GM18951 (cell line): ENCODE results near the gene ZNF780A.
"Not testable (repeated sequence)": the region's sequence is repeated elsewhere in the genome, so short reads cannot be mapped to it uniquely, and the experiment has no call there.

Experiments used
- POLR2A ChIP-seq: IDR thresholded peaks from 4 replicates; pipeline ENCODE4 v1.6.1; 2011; ENCODE audit warnings: mild to moderate bottlenecking; ENCODE audit not compliant: insufficient read length, insufficient read depth; ENCODE audit errors: extremely low read depth
- in situ Hi-C: fragments of 300-500 bp; cut with MboI; formaldehyde crosslinking; loops from one replicate; pipeline ENCODE4 v1.12.0; 2022; ENCODE audit warnings: low sequenced_read_pairs, mixed read lengths, inconsistent platforms; ENCODE audit not compliant: unreplicated experiment

The ZNF780A gene

DNA sequence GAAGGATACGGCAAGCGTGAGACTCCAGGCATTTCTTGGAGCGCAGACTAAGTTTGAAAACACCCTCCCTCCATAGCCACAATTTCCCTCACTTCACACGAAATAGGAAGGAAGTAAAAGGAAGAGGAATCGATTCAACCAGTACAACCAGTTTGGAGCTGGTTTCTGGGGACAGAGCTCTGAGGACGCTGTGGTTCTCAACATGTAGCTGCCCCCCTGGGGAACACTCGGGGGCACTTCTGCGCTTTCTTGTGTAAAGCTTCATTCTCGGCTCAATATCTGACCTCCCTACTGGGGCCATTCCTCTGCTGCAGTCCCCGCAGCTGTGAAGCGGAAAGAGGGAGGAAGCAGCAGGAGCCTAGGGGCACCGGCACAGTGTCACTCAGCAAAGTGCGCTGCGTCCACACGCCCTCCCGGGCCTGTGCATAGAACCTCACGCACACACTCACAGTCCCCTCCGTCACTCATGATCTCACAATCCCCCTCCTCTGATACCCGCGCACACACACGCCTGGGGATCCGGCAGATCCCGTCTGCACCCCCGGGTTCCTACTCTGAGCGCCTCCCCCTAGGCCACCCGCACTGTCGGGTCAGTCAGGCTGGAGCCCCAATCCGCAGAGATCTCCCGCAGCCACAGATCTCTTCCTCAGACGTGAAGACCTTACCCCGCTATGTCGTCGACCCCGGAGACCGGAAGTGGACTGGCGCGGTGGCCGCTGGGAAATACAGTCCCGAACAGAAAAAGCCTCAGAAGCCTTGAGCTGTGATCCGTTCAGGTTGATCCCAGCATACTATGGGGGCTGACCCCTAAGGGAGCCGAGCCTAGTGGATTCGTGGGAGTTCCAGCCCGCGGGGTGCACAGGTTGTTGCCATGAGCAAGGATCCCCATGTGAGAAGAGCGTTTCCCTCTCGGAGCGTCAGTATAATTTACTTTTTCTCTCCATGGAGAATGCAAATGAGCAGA is at the start of gene ZNF780A:
Gene ZNF780A, minus strand, starts transcription at position 703 of the 964 bp plus-strand sequence. CDS start 6,190 bp downstream, outside the sequence.
- TF ChIP-seq POLR2A: peak; percentile 84

DNA sequence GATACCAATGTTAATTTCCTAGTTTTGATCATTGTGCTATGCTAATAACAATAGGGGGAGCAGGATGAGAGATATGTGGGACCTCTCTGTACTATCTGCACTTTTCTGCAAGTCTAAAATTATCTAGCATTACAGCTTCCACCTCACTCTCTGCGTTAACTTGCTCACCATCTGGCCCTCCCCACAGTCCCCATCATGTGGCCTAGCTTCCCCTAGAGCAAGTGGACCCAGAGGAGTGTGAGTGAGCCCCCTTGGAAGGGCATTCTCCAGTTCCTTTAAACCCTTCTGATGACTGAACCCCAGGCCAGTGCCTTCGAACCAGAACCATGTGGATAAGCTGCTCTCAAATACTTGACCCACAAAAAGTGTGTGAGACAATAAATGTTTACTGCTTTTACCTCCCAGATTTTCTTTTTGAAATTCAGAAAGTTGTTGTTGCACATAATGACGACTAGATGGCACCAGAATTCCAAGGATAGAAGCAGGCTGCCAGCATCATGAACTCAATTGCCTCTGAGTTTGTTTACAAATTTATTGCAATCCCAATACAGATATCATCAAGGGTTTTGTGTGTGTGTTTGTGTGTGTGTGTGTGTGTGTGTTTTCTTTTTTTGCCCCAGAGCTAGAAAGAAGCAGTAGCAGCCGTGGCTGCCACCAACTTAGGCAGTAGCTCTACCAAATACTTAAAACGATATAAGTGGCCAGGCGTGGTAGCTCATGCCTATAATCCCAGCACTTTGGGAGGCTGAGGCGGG is 49.0 kb upstream of the ZNF780A start:
- no peak for TF ChIP-seq POLR2A
- in situ Hi-C loops: no loop called here

More for the DNA sequence above, at the start of gene ZNF780A:
- in situ Hi-C loops: no loop called here

DNA sequence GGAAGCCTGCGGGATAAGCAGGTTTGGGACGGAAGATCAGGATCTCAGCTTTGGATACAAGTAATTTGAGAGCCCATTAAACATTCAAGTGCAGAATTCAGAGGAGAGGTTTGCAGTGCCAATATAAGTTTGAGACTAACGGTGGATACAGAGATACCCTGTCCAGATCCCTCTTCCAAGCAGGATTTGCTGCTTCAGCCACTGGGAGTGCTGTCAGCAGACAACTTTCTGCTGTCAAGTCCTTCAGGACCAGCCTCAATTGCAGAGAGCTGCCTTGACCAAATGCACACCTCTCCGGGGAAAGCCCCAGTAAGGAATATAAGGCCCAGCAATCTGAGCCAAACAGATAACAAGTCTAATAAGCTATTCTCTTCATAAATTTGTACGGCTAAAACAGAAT is 46.1 kb upstream of the ZNF780A start:
- in situ Hi-C loops: no loop called here
- no peak for TF ChIP-seq POLR2A

DNA sequence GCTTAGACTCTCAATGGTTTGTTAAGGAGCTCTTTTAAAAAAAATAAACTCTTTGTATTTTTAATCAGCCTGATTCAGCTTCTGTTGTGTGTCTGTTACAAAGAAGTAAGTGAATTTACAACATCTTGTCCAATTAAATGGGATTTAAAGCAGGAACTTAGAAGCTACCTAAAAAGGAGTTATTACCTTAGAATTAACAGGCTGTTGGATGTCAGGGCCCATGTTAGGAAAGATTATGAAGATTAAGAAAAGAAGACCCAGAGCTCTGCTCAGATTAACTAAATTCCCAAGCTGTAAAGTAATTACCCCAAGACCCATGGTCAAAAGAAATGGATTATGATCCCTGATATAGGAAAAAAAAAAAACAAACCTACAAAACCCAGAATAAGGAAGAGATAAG is 44.1 kb upstream of the ZNF780A start:
- no peak for TF ChIP-seq POLR2A
- in situ Hi-C loops: no loop called here

DNA sequence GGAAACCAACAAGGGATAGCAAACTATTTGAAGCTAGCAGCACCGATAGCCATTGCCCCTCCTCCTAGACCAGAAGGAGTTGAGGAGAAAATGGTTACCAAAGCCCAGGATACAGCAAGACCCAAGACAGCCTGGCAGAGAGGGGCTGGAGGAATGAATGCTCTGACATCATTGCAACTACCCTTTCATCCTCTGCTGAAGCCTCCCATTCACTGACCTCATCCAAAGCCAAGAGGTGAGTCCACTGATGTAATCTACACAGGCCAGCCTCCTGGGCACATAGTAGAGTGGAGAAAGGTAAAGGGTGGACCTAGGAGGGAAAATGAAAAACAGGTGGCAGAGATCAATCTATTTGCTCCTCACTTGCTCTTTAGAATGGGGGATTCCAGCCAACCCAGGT is 42.7 kb upstream of the ZNF780A start:
- in situ Hi-C loops: no loop called here
- no peak for TF ChIP-seq POLR2A

DNA sequence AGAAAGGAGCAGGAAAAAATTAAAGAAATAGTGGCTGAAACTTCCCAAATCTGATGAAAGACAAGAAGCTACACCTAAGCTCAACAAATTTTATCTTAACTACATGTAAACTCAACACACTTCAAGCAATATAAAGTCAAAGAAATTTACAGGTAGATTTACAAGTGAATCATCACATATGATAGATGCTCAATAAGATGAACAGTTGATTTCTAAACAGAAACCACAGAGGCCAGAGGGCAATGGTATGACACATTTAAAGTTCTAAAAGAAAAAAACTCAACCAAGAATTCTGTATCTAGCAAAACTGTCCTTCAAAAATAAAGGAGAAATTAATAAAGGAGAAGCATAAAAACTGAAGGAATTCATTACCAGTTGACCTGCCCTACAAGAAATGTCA is 39.3 kb upstream of the ZNF780A start:
- in situ Hi-C loops: no loop called here
- TF ChIP-seq POLR2A: no peak

DNA sequence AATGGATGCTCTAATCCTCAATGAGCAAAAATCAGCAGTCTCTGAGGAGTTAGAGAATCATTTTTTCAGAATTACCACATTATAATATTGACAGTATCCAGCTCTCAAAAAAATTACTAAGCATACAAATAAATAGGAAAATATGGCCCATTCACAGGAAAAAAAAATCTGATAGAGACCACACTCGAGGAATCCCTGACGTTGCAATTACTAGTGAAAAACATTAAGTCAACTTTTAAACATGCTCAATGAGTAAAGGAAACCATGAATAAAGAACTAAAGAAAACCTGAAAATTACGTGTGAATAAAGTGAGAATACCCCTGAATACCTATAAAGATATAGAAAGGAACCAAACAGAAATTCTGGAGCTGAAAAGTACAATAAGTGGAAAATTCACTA is 38.7 kb upstream of the ZNF780A start:
- in situ Hi-C loops: no loop called here
- no peak for TF ChIP-seq POLR2A

DNA sequence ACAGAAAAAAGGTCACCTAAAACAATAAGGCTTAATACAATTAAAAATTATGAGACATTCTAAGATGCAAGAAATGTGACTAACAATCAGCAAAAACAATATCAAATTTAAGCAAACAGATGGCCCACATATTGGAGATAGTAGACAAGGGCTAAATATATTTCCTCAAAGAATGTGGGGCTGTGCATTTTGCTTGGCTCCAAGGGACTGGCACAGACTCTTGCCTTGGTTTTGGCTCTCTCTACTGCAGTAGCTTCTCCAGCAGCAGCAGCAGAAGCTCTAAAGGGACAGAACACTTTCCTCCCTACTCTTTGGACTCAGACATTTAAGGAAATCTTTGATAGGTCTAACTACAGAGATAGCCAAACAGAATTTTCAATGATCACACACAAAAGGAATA is 38.2 kb upstream of the ZNF780A start:
- in situ Hi-C loops: no loop called here
- no peak for TF ChIP-seq POLR2A

DNA sequence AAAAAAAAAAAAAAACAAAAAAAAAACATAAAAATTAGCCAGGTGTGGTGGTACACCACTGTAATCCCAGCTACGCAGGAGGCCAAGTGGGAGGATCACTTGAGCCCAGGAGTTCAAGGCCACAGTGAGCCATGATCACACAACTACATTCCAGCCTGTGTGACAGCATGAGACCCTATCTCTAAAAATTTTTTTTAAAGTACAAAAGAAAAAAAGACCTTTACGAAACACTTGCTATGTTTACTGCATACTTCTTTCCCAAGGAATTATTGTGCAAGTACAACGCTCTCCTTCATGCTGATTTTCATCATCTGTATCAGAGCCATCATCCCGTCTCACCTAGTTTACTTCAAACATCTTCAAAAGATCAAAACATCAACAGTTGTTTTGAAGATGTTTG is 28.6 kb upstream of the ZNF780A start:
- in situ Hi-C loops: no loop called here
- no peak for TF ChIP-seq POLR2A

DNA sequence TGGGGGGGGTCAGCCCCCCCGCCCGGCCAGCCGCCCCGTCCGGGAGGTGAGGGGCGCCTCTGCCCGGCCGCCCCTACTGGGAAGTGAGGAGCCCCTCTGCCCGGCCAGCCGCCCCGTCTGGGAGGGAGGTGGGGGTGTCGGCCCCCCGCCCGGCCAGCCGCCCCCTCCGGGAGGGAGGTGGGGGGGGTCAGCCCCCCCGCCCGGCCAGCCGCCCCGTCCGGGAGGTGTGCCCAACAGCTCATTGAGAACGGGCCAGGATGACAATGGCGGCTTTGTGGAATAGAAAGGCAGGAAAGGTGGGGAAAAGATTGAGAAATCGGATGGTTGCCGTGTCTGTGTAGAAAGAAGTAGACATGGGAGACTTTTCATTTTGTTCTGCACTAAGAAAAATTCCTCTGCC is 27.9 kb upstream of the ZNF780A start:
- in situ Hi-C loops: not testable (repeated sequence)

DNA sequence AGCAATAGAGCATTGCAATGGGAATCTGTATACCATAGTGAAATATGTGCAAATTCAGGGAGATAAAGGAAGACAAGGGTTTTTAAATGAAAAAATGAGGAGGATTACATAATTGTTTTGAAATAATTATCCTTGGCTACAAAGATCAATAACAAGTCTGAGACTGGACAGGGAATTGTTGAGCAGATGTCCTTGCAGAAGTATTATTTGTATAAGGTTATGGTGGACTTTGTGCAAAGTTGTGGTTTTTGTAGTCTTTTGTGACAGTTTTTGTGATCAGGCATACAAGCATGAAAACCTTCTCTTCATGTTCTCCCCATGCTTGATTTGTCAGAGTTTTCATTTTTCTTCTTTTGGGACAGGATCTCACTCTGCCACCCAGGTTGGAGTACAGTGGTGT is 25.3 kb upstream of the ZNF780A start:
- no peak for TF ChIP-seq POLR2A
- in situ Hi-C loops: no loop called here

DNA sequence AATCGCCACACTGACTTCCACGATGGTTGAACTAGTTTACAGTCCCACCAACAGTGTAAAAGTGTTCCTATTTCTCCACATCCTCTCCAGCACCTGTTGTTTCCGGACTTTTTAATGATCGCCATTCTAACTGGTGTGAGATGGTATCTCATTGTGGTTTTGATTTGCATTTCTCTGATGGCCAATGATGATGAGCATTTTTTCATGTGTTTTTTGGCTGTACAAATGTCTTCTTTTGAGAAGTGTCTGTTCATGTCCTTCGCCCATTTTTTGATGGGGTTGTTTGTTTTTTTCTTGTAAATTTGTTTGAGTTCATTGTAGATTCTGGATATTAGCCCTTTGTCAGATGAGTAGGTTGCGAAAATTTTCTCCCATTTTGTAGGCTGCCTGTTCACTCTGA is 23.4 kb upstream of the ZNF780A start:
- in situ Hi-C loops: not testable (repeated sequence)

DNA sequence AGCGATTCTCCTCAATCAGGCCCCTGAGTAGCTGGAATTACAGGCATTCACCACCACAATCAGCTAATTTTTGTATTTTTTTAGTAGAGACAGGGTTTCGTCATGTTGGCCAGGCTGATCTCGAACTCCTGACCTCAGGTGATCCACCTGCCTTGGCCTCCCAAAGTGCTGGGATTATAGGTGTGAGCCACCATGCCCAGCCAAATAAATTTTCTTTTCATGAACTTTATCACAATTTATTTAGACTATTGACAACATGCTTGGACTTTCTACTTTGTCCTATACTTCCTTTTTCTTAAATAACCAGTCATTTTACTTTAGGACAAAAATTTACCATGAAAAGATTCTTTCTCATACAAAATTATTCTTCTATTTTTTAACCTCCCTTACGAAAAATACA is 21.5 kb upstream of the ZNF780A start:
- in situ Hi-C loops: not testable (repeated sequence)

DNA sequence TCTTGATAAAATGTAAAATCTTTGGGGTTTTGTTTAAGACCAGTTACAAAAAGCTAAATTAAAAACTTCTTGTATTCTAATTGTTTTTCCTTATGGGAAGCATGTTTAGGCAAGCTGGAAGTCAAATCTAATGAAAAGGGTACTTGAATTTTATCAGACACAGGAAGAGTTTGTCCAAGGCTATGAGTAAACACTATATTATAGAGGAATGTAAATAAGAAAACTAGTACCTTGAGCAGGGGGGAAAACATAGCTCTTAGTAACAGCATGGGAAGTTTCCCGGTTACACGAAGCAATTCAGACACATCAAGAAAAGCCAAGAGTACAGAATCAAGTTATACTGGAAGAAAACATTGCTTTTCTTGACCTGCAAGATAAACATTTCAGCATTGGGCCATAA is 19.8 kb upstream of the ZNF780A start:
- no peak for TF ChIP-seq POLR2A
- in situ Hi-C loops: no loop called here
